SK-N-SH (cell line): ENCODE measurements around the gene FBXW11. TPM values are rescaled to one million over a fixed set of nuclear protein-coding genes. Genes with fewer than 3 reads are reported as not detected.

Experiments
- CTCF ChIA-PET: fragments of 300-600, 350-600 bp; formaldehyde crosslinking; extraction: SDS; loops from one replicate; lab custom pipeline; 2021; lab: Yijun Ruan, JAX
- POLR2A ChIA-PET: fragments of 350-600 bp; sonication (Branson Sonifier 250); formaldehyde crosslinking; extraction: SDS; loops from one replicate; lab custom pipeline; 2020; ENCODE audit warnings: antibody characterized with exemption, inconsistent platforms; lab: Yijun Ruan, JAX
- DNase-seq: peaks from one replicate; pipeline ENCODE4 v3.0.0; 2012
- H2AFZ ChIP-seq: fragments of 200-600 bp; sonication (generic); 2 replicates; pipeline ENCODE4 v1.8.1; 2016; ENCODE audit warnings: antibody characterized with exemption, mild to moderate bottlenecking, low read depth
- H3F3A ChIP-seq: fragments of 200-600 bp; sonication (generic); replicated peaks from 2 replicates; pipeline ENCODE3; 2016; ENCODE audit warnings: antibody characterized with exemption, mild to moderate bottlenecking; ENCODE audit not compliant: insufficient read depth
- H3K27ac ChIP-seq, 2 experiments: fragments of 200-500 bp in 1 of 2; fragments of 200-600 bp in 1 of 2; sonication (Bioruptor generic) in 1 of 2; sonication (generic), shearing (Covaris generic) in 1 of 2; 2 replicates each; pipeline versions ENCODE4 v1.5.1 to v1.6.1; 2014 to 2016; ENCODE audit warnings: low read depth in 2 of 2, inconsistent platforms in 1 of 2, low read length in 1 of 2, mild to moderate bottlenecking in 1 of 2, mixed read lengths in 1 of 2
- H3K27me3 ChIP-seq: fragments of 200-600 bp; sonication (generic), shearing (Covaris generic); 2 replicates; pipeline ENCODE4 v1.6.1; 2016; ENCODE audit warnings: mixed run types; ENCODE audit not compliant: insufficient read depth
- H3K36me3 ChIP-seq, 2 experiments: fragments of 200-500 bp in 1 of 2; fragments of 200-600 bp in 1 of 2; sonication (Bioruptor generic) in 1 of 2; sonication (generic) in 1 of 2; replicated peaks in 1 of 2; 2 replicates each; pipeline versions ENCODE3 to v1.5.1; 2014 to 2016; ENCODE audit warnings: low read length in 1 of 2, mild to moderate bottlenecking in 1 of 2; ENCODE audit not compliant: insufficient read depth in 2 of 2, control insufficient read depth in 1 of 2
- H3K4me1 ChIP-seq, 2 experiments: fragments of 200-500 bp in 1 of 2; fragments of 200-600 bp in 1 of 2; sonication (Bioruptor generic) in 1 of 2; sonication (generic), shearing (Covaris generic) in 1 of 2; 2 replicates each; pipeline versions ENCODE4 v1.5.1 to v1.6.1; 2014 to 2016; ENCODE audit warnings: low read depth in 1 of 2, low read length in 1 of 2, mixed run types in 1 of 2; ENCODE audit not compliant: insufficient read depth in 2 of 2, control insufficient read depth in 1 of 2
- H3K4me2 ChIP-seq: fragments of 200-600 bp; sonication (generic), shearing (Covaris generic); 2 replicates; pipeline ENCODE4 v1.6.1; 2017; ENCODE audit warnings: mixed run types
- H3K4me3 ChIP-seq, 2 experiments: fragments of 200-500 bp in 1 of 2; fragments of 200-600 bp in 1 of 2; sonication (Bioruptor generic) in 1 of 2; sonication (generic), shearing (Covaris generic) in 1 of 2; 2 replicates each; pipeline versions ENCODE4 v1.5.1 to v1.8.1; 2014 to 2016; ENCODE audit warnings: low read depth in 2 of 2, inconsistent platforms in 1 of 2, low read length in 1 of 2, mild to moderate bottlenecking in 1 of 2, mixed read lengths in 1 of 2, moderate library complexity in 1 of 2
- H3K79me2 ChIP-seq: fragments of 200-600 bp; sonication (generic); 2 replicates; pipeline ENCODE4 v1.8.1; 2017; ENCODE audit warnings: mild to moderate bottlenecking; ENCODE audit not compliant: insufficient read depth
- H3K9ac ChIP-seq: fragments of 200-600 bp; sonication (generic); 2 replicates; pipeline ENCODE4 v1.6.1; 2017; ENCODE audit warnings: mixed run types
- H3K9me2 ChIP-seq: fragments of 200-600 bp; sonication (generic); 2 replicates; pipeline ENCODE4 v1.6.1; 2017; ENCODE audit warnings: mixed run types
- H3K9me3 ChIP-seq: fragments of 200-600 bp; sonication (generic); 2 replicates; pipeline ENCODE4 v1.6.1; 2017; ENCODE audit warnings: mixed run types, mild to moderate bottlenecking, moderate library complexity
- H4K20me1 ChIP-seq: fragments of 200-600 bp; sonication (generic); 2 replicates; pipeline ENCODE4 v1.6.1; 2017; ENCODE audit warnings: mild to moderate bottlenecking, mixed run types; ENCODE audit not compliant: insufficient read depth
- CHD2 ChIP-seq: fragments of 150-350 bp; IDR thresholded peaks from 2 replicates; pipeline ENCODE4 v1.6.1; 2018; ENCODE audit warnings: low read length; ENCODE audit not compliant: partially characterized antibody
- CTCF ChIP-seq: fragments of 200-600 bp; sonication (generic); IDR thresholded peaks from 2 replicates; pipeline ENCODE4 v1.6.1; 2017; ENCODE audit warnings: antibody characterized with exemption, mild to moderate bottlenecking, moderate library complexity
- GABPA ChIP-seq: IDR thresholded peaks from 2 replicates; pipeline ENCODE4 v1.4.0; 2012; ENCODE audit warnings: low read depth, mild to moderate bottlenecking
- JUND ChIP-seq: IDR thresholded peaks from 2 replicates; pipeline ENCODE4 v1.4.0; 2012
- NFIC ChIP-seq: IDR thresholded peaks from 2 replicates; pipeline ENCODE4 v1.4.0; 2012; ENCODE audit warnings: borderline replicate concordance
- NRF1 ChIP-seq: IDR thresholded peaks from 2 replicates; pipeline ENCODE4 v1.6.1; 2012; ENCODE audit warnings: low read depth, mild to moderate bottlenecking, low read length
- PBX3 ChIP-seq: IDR thresholded peaks from 2 replicates; pipeline ENCODE4; 2012
- POLR2AphosphoS5 ChIP-seq: IDR thresholded peaks from 2 replicates; pipeline ENCODE4 v1.6.1; 2012; ENCODE audit warnings: low read depth, low read length
- RAD21 ChIP-seq: IDR thresholded peaks from 2 replicates; pipeline ENCODE4 v1.6.1; 2012; ENCODE audit warnings: mild to moderate bottlenecking, low read length
- RCOR1 ChIP-seq: fragments of 150-350 bp; IDR thresholded peaks from 2 replicates; pipeline ENCODE4 v1.6.1; 2017; ENCODE audit warnings: antibody characterized with exemption, low read length
- RFX5 ChIP-seq: IDR thresholded peaks from 2 replicates; pipeline ENCODE4 v1.6.1; 2012; ENCODE audit warnings: mild to moderate bottlenecking, improper control_type of control experiment, low read length
- SIN3A ChIP-seq: IDR thresholded peaks from 2 replicates; pipeline ENCODE4 v1.6.1; 2012; ENCODE audit warnings: low read depth, mild to moderate bottlenecking, low read length, moderate library complexity, borderline replicate concordance
- TAF1 ChIP-seq: IDR thresholded peaks from 2 replicates; pipeline ENCODE4 v1.6.1; 2012; ENCODE audit warnings: low read depth, mild to moderate bottlenecking, low read length, moderate library complexity, borderline replicate concordance
- TEAD4 ChIP-seq: IDR thresholded peaks from 2 replicates; pipeline ENCODE4 v1.4.0; 2012; ENCODE audit warnings: mild to moderate bottlenecking, borderline replicate concordance; ENCODE audit not compliant: insufficient read depth
- USF2 ChIP-seq: fragments of 150-350 bp; IDR thresholded peaks from 2 replicates; pipeline ENCODE4 v1.6.1; 2017; ENCODE audit warnings: antibody characterized with exemption, low read length, low read depth, borderline replicate concordance
- ZBTB33 ChIP-seq: IDR thresholded peaks from 2 replicates; pipeline ENCODE4 v1.4.0; 2012; ENCODE audit warnings: low read depth, borderline replicate concordance
- WGBS: methylation state at CpG from one replicate; pipeline ENCODE4 v1.1.6; 2017; ENCODE audit warnings: low lambda C conversion rate; 5-methylcytosine and 5-hydroxymethylcytosine counted together
- polyA plus RNA-seq, 3 experiments: library from polyadenylated mRNA; depleted of rRNA; stranded (reverse); fragments of >200 nt; gene quantifications; 2 replicates each; pipeline ENCODE4 v1.2.3, GENCODE V29; 2012

FBXW11 gene
- polyA plus RNA-seq, 1 of the 3 experiments (the other 2 are of a cell fraction): 37.5 TPM

- peaks cover 4% of the 10 kb centered on the region for H3F3A ChIP-seq
- TF ChIP-seq RAD21 (no peak), CTCF (no peak), RCOR1 (no peak), JUND (no peak), ZBTB33 (no peak), TAF1 (no peak), GABPA (no peak), TEAD4 (no peak), CHD2 (no peak), PBX3 (no peak), USF2 (no peak), SIN3A (no peak), NRF1 (no peak), RFX5 (no peak), NFIC (no peak), POLR2AphosphoS5 (no peak)
- no peak overlapping the region for H3K4me2 ChIP-seq
- peaks cover 2 to 7% of the 10 kb centered on the region in 2 experiments; a peak in 2 of 4 replicates for H3K4me1 ChIP-seq
- no peak overlapping the region for H3K9ac ChIP-seq
- no peak overlapping the region for H3K27ac ChIP-seq
- 88% methylated on average over 1 of the region's 1 CpG for WGBS
- H3K4me3 ChIP-seq: no peak overlapping the region
- 0 out of 2 replicates have a peak, but pooled peaks cover 5% of the 10 kb centered on the region for H4K20me1 ChIP-seq
- DNase-seq: no peak
- no peak overlapping the region for H2AFZ ChIP-seq
- ChIA-PET POLR2A (no interaction called here), CTCF (no interaction called here)
- peaks cover 51 to 64% of the 10 kb centered on the region in 2 experiments for H3K36me3 ChIP-seq
- no peaks in the 10 kb centered on the region for H3K9me2 ChIP-seq
- H3K9me3 ChIP-seq: no peaks in the 10 kb centered on the region
- 0 out of 2 replicates have a peak, but pooled peaks cover 8% of the 10 kb centered on the region for H3K79me2 ChIP-seq
- H3K27me3 ChIP-seq: no peaks in the 10 kb centered on the region
These were observed 138.7 kb downstream of the FBXW11 start for GRCh38 chr5:171867786-171868185.
